SK-N-SH (cell line): ENCODE results near the gene RBSN. TPM values are rescaled to one million over a fixed set of nuclear protein-coding genes. Genes with fewer than 3 reads are reported as not detected.
A peak's percentile ranks its signal among the peaks of the same experiment; 100 is the strongest.

Experiments used
- CTCF ChIA-PET: fragments of 300-600, 350-600 bp; formaldehyde crosslinking; extraction: SDS; loops from one replicate; lab custom pipeline; 2021; lab: Yijun Ruan, JAX
- POLR2A ChIA-PET: fragments of 350-600 bp; sonication (Branson Sonifier 250); formaldehyde crosslinking; extraction: SDS; loops from one replicate; lab custom pipeline; 2020; ENCODE audit warnings: antibody characterized with exemption, inconsistent platforms; lab: Yijun Ruan, JAX
- DNase-seq: peaks from one replicate; pipeline ENCODE4 v3.0.0; 2012
- H2AFZ ChIP-seq: fragments of 200-600 bp; sonication (generic); 2 replicates; pipeline ENCODE4 v1.8.1; 2016; ENCODE audit warnings: antibody characterized with exemption, mild to moderate bottlenecking, low read depth
- H3F3A ChIP-seq: fragments of 200-600 bp; sonication (generic); replicated peaks from 2 replicates; pipeline ENCODE3; 2016; ENCODE audit warnings: antibody characterized with exemption, mild to moderate bottlenecking; ENCODE audit not compliant: insufficient read depth
- H3K27ac ChIP-seq, 2 experiments: fragments of 200-500 bp in 1 of 2; fragments of 200-600 bp in 1 of 2; sonication (Bioruptor generic) in 1 of 2; sonication (generic), shearing (Covaris generic) in 1 of 2; 2 replicates each; pipeline versions ENCODE4 v1.5.1 to v1.6.1; 2014 to 2016; ENCODE audit warnings: low read depth in 2 of 2, inconsistent platforms in 1 of 2, low read length in 1 of 2, mild to moderate bottlenecking in 1 of 2, mixed read lengths in 1 of 2
- H3K27me3 ChIP-seq: fragments of 200-600 bp; sonication (generic), shearing (Covaris generic); 2 replicates; pipeline ENCODE4 v1.6.1; 2016; ENCODE audit warnings: mixed run types; ENCODE audit not compliant: insufficient read depth
- H3K36me3 ChIP-seq, 2 experiments: fragments of 200-500 bp in 1 of 2; fragments of 200-600 bp in 1 of 2; sonication (Bioruptor generic) in 1 of 2; sonication (generic) in 1 of 2; replicated peaks in 1 of 2; 2 replicates each; pipeline versions ENCODE3 to v1.5.1; 2014 to 2016; ENCODE audit warnings: low read length in 1 of 2, mild to moderate bottlenecking in 1 of 2; ENCODE audit not compliant: insufficient read depth in 2 of 2, control insufficient read depth in 1 of 2
- H3K4me1 ChIP-seq, 2 experiments: fragments of 200-500 bp in 1 of 2; fragments of 200-600 bp in 1 of 2; sonication (Bioruptor generic) in 1 of 2; sonication (generic), shearing (Covaris generic) in 1 of 2; 2 replicates each; pipeline versions ENCODE4 v1.5.1 to v1.6.1; 2014 to 2016; ENCODE audit warnings: low read depth in 1 of 2, low read length in 1 of 2, mixed run types in 1 of 2; ENCODE audit not compliant: insufficient read depth in 2 of 2, control insufficient read depth in 1 of 2
- H3K4me2 ChIP-seq: fragments of 200-600 bp; sonication (generic), shearing (Covaris generic); 2 replicates; pipeline ENCODE4 v1.6.1; 2017; ENCODE audit warnings: mixed run types
- H3K4me3 ChIP-seq, 2 experiments: fragments of 200-500 bp in 1 of 2; fragments of 200-600 bp in 1 of 2; sonication (Bioruptor generic) in 1 of 2; sonication (generic), shearing (Covaris generic) in 1 of 2; 2 replicates each; pipeline versions ENCODE4 v1.5.1 to v1.8.1; 2014 to 2016; ENCODE audit warnings: low read depth in 2 of 2, inconsistent platforms in 1 of 2, low read length in 1 of 2, mild to moderate bottlenecking in 1 of 2, mixed read lengths in 1 of 2, moderate library complexity in 1 of 2
- H3K79me2 ChIP-seq: fragments of 200-600 bp; sonication (generic); 2 replicates; pipeline ENCODE4 v1.8.1; 2017; ENCODE audit warnings: mild to moderate bottlenecking; ENCODE audit not compliant: insufficient read depth
- H3K9ac ChIP-seq: fragments of 200-600 bp; sonication (generic); 2 replicates; pipeline ENCODE4 v1.6.1; 2017; ENCODE audit warnings: mixed run types
- H3K9me2 ChIP-seq: fragments of 200-600 bp; sonication (generic); 2 replicates; pipeline ENCODE4 v1.6.1; 2017; ENCODE audit warnings: mixed run types
- H3K9me3 ChIP-seq: fragments of 200-600 bp; sonication (generic); 2 replicates; pipeline ENCODE4 v1.6.1; 2017; ENCODE audit warnings: mixed run types, mild to moderate bottlenecking, moderate library complexity
- H4K20me1 ChIP-seq: fragments of 200-600 bp; sonication (generic); 2 replicates; pipeline ENCODE4 v1.6.1; 2017; ENCODE audit warnings: mild to moderate bottlenecking, mixed run types; ENCODE audit not compliant: insufficient read depth
- EP300 ChIP-seq, 2 experiments: IDR thresholded peaks; 2 replicates each; pipeline versions ENCODE4 v1.4.0 to v1.6.1; 2012; ENCODE audit warnings: borderline replicate concordance in 1 of 2, low read depth in 1 of 2, low read length in 1 of 2
- FOXJ3 ChIP-seq: sonication (generic); formaldehyde crosslinking; IDR thresholded peaks from 2 replicates; pipeline ENCODE4 v1.5.1; 2020; ENCODE audit warnings: mild to moderate bottlenecking, missing genetic modification reagents
- FOXM1 ChIP-seq: IDR thresholded peaks from 2 replicates; pipeline ENCODE4 v1.4.0; 2012; ENCODE audit warnings: low read depth, mild to moderate bottlenecking
- GABPA ChIP-seq: IDR thresholded peaks from 2 replicates; pipeline ENCODE4 v1.4.0; 2012; ENCODE audit warnings: low read depth, mild to moderate bottlenecking
- JUND ChIP-seq: IDR thresholded peaks from 2 replicates; pipeline ENCODE4 v1.4.0; 2012
- MAX ChIP-seq: IDR thresholded peaks from 2 replicates; pipeline ENCODE4 v1.4.0; 2012; ENCODE audit warnings: low read depth
- NRF1 ChIP-seq: IDR thresholded peaks from 2 replicates; pipeline ENCODE4 v1.6.1; 2012; ENCODE audit warnings: low read depth, mild to moderate bottlenecking, low read length
- POLR2AphosphoS5 ChIP-seq: IDR thresholded peaks from 2 replicates; pipeline ENCODE4 v1.6.1; 2012; ENCODE audit warnings: low read depth, low read length
- RAD21 ChIP-seq: IDR thresholded peaks from 2 replicates; pipeline ENCODE4 v1.6.1; 2012; ENCODE audit warnings: mild to moderate bottlenecking, low read length
- RCOR1 ChIP-seq: fragments of 150-350 bp; IDR thresholded peaks from 2 replicates; pipeline ENCODE4 v1.6.1; 2017; ENCODE audit warnings: antibody characterized with exemption, low read length
- RFX5 ChIP-seq: IDR thresholded peaks from 2 replicates; pipeline ENCODE4 v1.6.1; 2012; ENCODE audit warnings: mild to moderate bottlenecking, improper control_type of control experiment, low read length
- SMC3 ChIP-seq: IDR thresholded peaks from 2 replicates; pipeline ENCODE4 v1.6.1; 2012; ENCODE audit warnings: low read depth, low read length, improper control_type of control experiment
- TAF1 ChIP-seq: IDR thresholded peaks from 2 replicates; pipeline ENCODE4 v1.6.1; 2012; ENCODE audit warnings: low read depth, mild to moderate bottlenecking, low read length, moderate library complexity, borderline replicate concordance
- WGBS: methylation state at CpG from one replicate; pipeline ENCODE4 v1.1.6; 2017; ENCODE audit warnings: low lambda C conversion rate; 5-methylcytosine and 5-hydroxymethylcytosine counted together
- polyA plus RNA-seq, 3 experiments: library from polyadenylated mRNA; depleted of rRNA; stranded (reverse); fragments of >200 nt; gene quantifications; 2 replicates each; pipeline ENCODE4 v1.2.3, GENCODE V29; 2012
- TF ChIP-seq, protein P1 (sequence below): IDR thresholded peaks from 2 replicates; pipeline ENCODE4 v1.4.0; 2012; ENCODE audit warnings: low read depth, borderline replicate concordance

Gene RBSN
- polyA plus RNA-seq, 1 of the 3 experiments (the other 2 are of a cell fraction): 4.7 TPM

DNA sequence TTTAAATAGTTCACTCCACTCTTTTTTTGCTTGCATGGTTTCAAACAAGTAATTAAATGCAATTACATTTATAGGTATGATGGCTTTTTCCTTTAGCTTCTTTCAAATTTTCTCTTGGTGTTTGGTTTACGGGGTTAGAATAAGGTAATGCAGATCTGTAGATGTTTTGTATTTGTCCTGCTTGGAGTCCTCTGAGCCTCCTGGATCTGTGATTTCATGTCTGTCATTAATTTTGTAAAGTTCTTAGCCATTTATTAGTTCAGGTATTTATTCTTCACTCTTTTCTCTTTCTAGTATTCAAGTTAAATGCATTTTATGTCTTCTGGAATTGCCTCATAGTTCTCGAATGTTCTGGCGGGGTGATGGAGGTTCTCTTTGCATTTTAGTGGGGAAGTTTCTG, 32.5 kb downstream of the RBSN start (continued):
- TF ChIP-seq, protein P1, sequence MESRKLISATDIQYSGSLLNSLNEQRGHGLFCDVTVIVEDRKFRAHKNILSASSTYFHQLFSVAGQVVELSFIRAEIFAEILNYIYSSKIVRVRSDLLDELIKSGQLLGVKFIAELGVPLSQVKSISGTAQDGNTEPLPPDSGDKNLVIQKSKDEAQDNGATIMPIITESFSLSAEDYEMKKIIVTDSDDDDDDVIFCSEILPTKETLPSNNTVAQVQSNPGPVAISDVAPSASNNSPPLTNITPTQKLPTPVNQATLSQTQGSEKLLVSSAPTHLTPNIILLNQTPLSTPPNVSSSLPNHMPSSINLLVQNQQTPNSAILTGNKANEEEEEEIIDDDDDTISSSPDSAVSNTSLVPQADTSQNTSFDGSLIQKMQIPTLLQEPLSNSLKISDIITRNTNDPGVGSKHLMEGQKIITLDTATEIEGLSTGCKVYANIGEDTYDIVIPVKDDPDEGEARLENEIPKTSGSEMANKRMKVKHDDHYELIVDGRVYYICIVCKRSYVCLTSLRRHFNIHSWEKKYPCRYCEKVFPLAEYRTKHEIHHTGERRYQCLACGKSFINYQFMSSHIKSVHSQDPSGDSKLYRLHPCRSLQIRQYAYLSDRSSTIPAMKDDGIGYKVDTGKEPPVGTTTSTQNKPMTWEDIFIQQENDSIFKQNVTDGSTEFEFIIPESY: no peak
- no peak for TF ChIP-seq GABPA

GRCh38 chr3:15065550-15066007, 33.4 kb downstream of the RBSN start:
- 81% methylated on average over 16 of the region's 16 CpGs for WGBS

More at GRCh38 chr3:15065550-15066007, 33.4 kb downstream of the RBSN start:
- H3K79me2 ChIP-seq: peaks cover 35% of the 10 kb centered on the region
- H3K27me3 ChIP-seq: no peaks in the 10 kb centered on the region
- H4K20me1 ChIP-seq: no peaks in the 10 kb centered on the region
- DNase-seq: no peak
- TF ChIP-seq GABPA (no peak), FOXM1 (no peak), NRF1 (no peak), SMC3 (no peak), EP300 (IDR thresholded peaks at IDR 0.05; ENCODE audit: borderline replicate concordance in 1 of 2, low read depth in 1 of 2, low read length in 1 of 2) (no peak), RCOR1 (no peak), POLR2AphosphoS5 (no peak), RFX5 (no peak), JUND (no peak), TAF1 (no peak), FOXJ3 (CRISPR knock-in tag) (no peak), MAX (no peak), RAD21 (no peak)
- TF ChIP-seq, protein P1: no peak
- TF ChIP-seq, all 33 proteins: peak for 0
- peak overlapping the region; percentile 97; the same call in 1 of the 2 replicates for H3K9ac ChIP-seq
- no peaks in the 10 kb centered on the region for H3F3A ChIP-seq
- no peak overlapping the region; a peak in 2 of 4 replicates for H3K27ac ChIP-seq
- ChIA-PET CTCF (interaction anchor here (0.7 to 1.8 kb wide), 6 partner anchors 12 to 140 kb away, joined by 3 to 5 read pairs (median 3); no protein-coding TSS in a partner anchor), POLR2A (interaction anchor here (0.7 to 1.7 kb wide), 5 partner anchors 33 to 295 kb away, joined by 3 to 7 read pairs (median 4); partner anchors contain the start of genes CAPN7, NR2C2 and RBSN)
- peak overlapping the region; percentile 84 for H2AFZ ChIP-seq
- peak overlapping the region; percentile 95 to 98 for H3K4me3 ChIP-seq
- H3K9me2 ChIP-seq: no peaks in the 10 kb centered on the region
- peaks cover 8 to 14% of the 10 kb centered on the region in 2 experiments; a peak in 2 of 4 replicates for H3K4me1 ChIP-seq
- peak overlapping the region; percentile 97 for H3K4me2 ChIP-seq
- H3K36me3 ChIP-seq: peaks cover 4% of the 10 kb centered on the region in 2 experiments
- H3K9me3 ChIP-seq: no peaks in the 10 kb centered on the region
